Uterus (tissue), 4 donors: Measurements from ENCODE around the gene YIPF6. TPM values are rescaled to one million over a fixed set of nuclear protein-coding genes. Genes with fewer than 3 reads are reported as not detected.
"Not testable (repeated sequence)": the region's sequence is repeated elsewhere in the genome, so short reads cannot be mapped to it uniquely, and the experiment has no call there.

Experiments
- DNase-seq, 2 donors: peaks; one replicate each; pipeline ENCODE4 v3.0.0-alpha.2; 2019 to 2020
- H3K27ac ChIP-seq, 2 donors: fragments of 200-600 bp; sonication (generic); 1 replicate in 1 of 2; 2 replicates in 1 of 2; pipeline ENCODE4 v1.5.1; 2016 to 2018
- H3K27me3 ChIP-seq, 2 donors: fragments of 200-600 bp; sonication (generic); one replicate each; pipeline ENCODE4 v1.5.1; 2018 to 2019; ENCODE audit warnings: control low read depth in 1 of 2
- H3K36me3 ChIP-seq, 2 donors: fragments of 200-600 bp; sonication (generic); one replicate each; pipeline ENCODE4 v1.5.1; 2019; ENCODE audit warnings: control low read depth in 1 of 2
- H3K4me1 ChIP-seq, 2 donors: fragments of 200-600 bp; sonication (generic); one replicate each; pipeline ENCODE4 v1.5.1; 2018 to 2019; ENCODE audit warnings: control low read depth in 1 of 2
- H3K4me3 ChIP-seq, 2 donors: fragments of 200-600 bp; sonication (generic); 1 replicate in 1 of 2; 2 replicates in 1 of 2; pipeline ENCODE4 v1.5.1; 2018 to 2019; ENCODE audit warnings: mild to moderate bottlenecking in 1 of 2
- H3K9me3 ChIP-seq, 2 donors: fragments of 200-600 bp; sonication (generic); one replicate each; pipeline ENCODE4 v1.5.1; 2019; ENCODE audit warnings: control low read depth in 1 of 2
- CTCF ChIP-seq, 4 experiments: fragments of 200-600 bp in 2 of 4; fragments of 450-650 bp in 2 of 4; sonication (generic) in 2 of 4; IDR thresholded peaks; one replicate each; pipeline ENCODE4 v1.5.1; 2016 to 2019; ENCODE audit warnings: antibody characterized with exemption in 4 of 4, mild to moderate bottlenecking in 2 of 4, moderate library complexity in 1 of 4
- POLR2A ChIP-seq, 2 donors: fragments of 450-650 bp; IDR thresholded peaks; one replicate each; pipeline ENCODE4 v1.6.1; 2016; ENCODE audit warnings: antibody characterized with exemption in 2 of 2, mild to moderate bottlenecking in 1 of 2, moderate library complexity in 1 of 2
- intact Hi-C: fragments of 100-400 bp; cut with DNase I; formaldehyde crosslinking; loops from one replicate; pipeline ENCODE4 v1.15.1; 2023; ENCODE audit warnings: low total_unique reads
- total RNA-seq, 4 donors: library from RNA; depleted of rRNA in 3 of 4; stranded (reverse); fragments of >200 nt in 3 of 4; gene quantifications; one replicate each; pipeline versions ENCODE4 v1.1.0 to v1.2.4, GENCODE V29; 2014 to 2023
- donor health status: DM: yes; HTN: yes; CAD: no.

The YIPF6 gene
- total RNA-seq, 4 donors from 2014 or later = 9.0 to 53.5 (median 34.6) TPM

DNA sequence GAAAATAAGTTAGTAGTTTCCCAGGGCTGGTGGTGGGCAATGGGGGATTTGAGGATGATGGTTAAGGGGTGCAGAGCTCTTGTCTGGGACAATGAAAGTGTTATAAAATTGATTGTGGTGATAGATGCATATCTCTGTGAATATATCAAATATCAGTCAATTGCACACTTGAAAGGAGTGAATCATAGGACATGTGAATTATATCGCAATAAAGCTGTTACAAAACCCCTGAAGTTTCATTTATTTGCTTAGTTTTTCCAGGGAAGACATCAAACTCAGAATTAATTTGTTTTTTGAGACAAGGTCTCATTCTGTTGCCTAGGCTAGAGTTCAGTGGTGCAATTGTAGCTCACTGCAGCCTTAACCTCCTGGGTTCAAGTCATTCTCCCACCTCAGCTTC, 17.9 kb upstream of the YIPF6 start:
- no peaks in the 10 kb centered on the region for H3K36me3 ChIP-seq
- no peaks in the 10 kb centered on the region for H3K4me1 ChIP-seq
- no peak overlapping the region for H3K4me3 ChIP-seq
- no peaks in the 10 kb centered on the region for H3K9me3 ChIP-seq
- H3K27me3 ChIP-seq = no peaks in the 10 kb centered on the region
- TF ChIP-seq POLR2A (IDR thresholded peaks at IDR 0.05) (no peak), CTCF (IDR thresholded peaks at IDR 0.05) (no peak)
- no peak overlapping the region for H3K27ac ChIP-seq
- no peak for DNase-seq
- intact Hi-C loops = no loop called here

DNA sequence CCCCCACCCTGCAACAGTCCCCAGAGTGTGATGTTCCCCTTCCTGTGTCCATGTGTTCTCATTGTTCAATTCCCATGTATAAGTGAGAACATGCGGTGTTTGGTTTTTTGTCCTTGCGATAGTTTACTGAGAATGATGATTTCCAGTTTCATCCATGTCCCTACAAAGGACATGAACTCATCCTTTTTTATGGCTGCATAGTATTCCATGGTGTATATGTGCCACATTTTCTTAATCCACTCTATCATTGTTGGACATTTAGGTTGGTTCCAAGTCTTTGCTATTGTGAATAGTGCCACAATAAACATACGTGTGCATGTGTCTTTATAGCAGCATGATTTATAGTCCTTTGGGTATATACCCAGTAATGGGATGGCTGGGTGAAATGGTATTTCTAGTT, 12.7 kb upstream of the YIPF6 start:
- intact Hi-C loops = not testable (repeated sequence)

DNA sequence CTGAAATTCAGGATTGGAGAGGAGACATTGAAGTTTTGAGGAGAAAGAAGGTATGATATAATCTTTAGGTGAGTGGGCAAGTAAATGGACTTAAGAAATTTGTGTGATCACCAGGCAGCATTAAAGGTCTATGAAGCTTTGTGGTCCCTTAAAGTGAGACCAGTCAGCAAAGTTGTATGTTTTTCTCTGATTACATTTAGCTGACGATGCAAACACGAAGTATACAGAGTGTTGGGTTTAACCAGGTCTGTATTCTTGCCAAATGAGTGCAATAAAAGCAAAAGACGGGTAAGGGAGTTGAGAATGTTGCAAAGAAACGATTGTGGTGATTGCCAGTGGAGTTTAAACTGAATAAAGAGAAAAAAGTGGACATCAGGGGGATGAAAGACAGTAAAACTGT, 11.6 kb upstream of the YIPF6 start:
- no peak overlapping the region for H3K27ac ChIP-seq
- H3K4me3 ChIP-seq = no peak overlapping the region
- H3K9me3 ChIP-seq = no peaks in the 10 kb centered on the region
- no peaks in the 10 kb centered on the region for H3K4me1 ChIP-seq
- TF ChIP-seq CTCF (IDR thresholded peaks at IDR 0.05) (no peak), POLR2A (IDR thresholded peaks at IDR 0.05) (no peak)
- intact Hi-C loops = no loop called here
- no peaks in the 10 kb centered on the region for H3K27me3 ChIP-seq
- DNase-seq = no peak
- H3K36me3 ChIP-seq = no peaks in the 10 kb centered on the region

More for the DNA sequence above, 12.7 kb upstream of the YIPF6 start:
- H3K4me1 ChIP-seq, DNase-seq, H3K27ac ChIP-seq, H3K36me3 ChIP-seq, H3K4me3 ChIP-seq, H3K9me3 ChIP-seq, H3K27me3 ChIP-seq: not testable (repeated sequence)

GRCh38 chrX:68487924-68488323, 10.9 kb upstream of the YIPF6 start:
- DNase-seq = no peak
- TF ChIP-seq CTCF (IDR thresholded peaks at IDR 0.05) = no peak
- TF ChIP-seq POLR2A (IDR thresholded peaks at IDR 0.05) = no peak
- Histone ChIP-seq H3K4me1 (no peaks in the 10 kb centered on the region), H3K4me3 (no peak overlapping the region), H3K27ac (no peak overlapping the region), H3K36me3 (no peaks in the 10 kb centered on the region), H3K9me3 (no peaks in the 10 kb centered on the region), H3K27me3 (no peaks in the 10 kb centered on the region)
- intact Hi-C loops = no loop called here

GRCh38 chrX:68488657-68489056, 10.2 kb upstream of the YIPF6 start:
- Histone ChIP-seq H3K27ac (no peak overlapping the region), H3K27me3 (no peaks in the 10 kb centered on the region), H3K36me3 (no peaks in the 10 kb centered on the region), H3K9me3 (no peaks in the 10 kb centered on the region), H3K4me1 (no peaks in the 10 kb centered on the region), H3K4me3 (no peak overlapping the region)
- intact Hi-C loops = no loop called here
- no peak for TF ChIP-seq POLR2A (IDR thresholded peaks at IDR 0.05)
- TF ChIP-seq CTCF (IDR thresholded peaks at IDR 0.05) = no peak
- no peak for DNase-seq

GRCh38 chrX:68490644-68491043, 8.2 kb upstream of the YIPF6 start:
- TF ChIP-seq POLR2A (IDR thresholded peaks at IDR 0.05) (no peak), CTCF (IDR thresholded peaks at IDR 0.05) (no peak)
- no peak overlapping the region for H3K27ac ChIP-seq

More at GRCh38 chrX:68490644-68491043, 8.2 kb upstream of the YIPF6 start:
- no peaks in the 10 kb centered on the region for H3K27me3 ChIP-seq
- no peaks in the 10 kb centered on the region for H3K4me1 ChIP-seq
- H3K36me3 ChIP-seq = no peaks in the 10 kb centered on the region
- no peak for DNase-seq
- intact Hi-C loops = no loop called here
- H3K4me3 ChIP-seq = no peak overlapping the region
- no peaks in the 10 kb centered on the region for H3K9me3 ChIP-seq
